ENCODE results near the gene HAND2.

The HAND2 gene

GRCh38 chr4:173509036-173510001 lies 20.7 kb downstream of the HAND2 start:
- H3K27me3 ChIP-seq (replicated peaks; ENCODE audit: control insufficient read depth, insufficient read depth, low read length): no peaks in the 10 kb centered on the region; the same call in none of the 2 replicates
- no peaks in the 10 kb centered on the region for H3K36me3 ChIP-seq (ENCODE audit: control insufficient read depth, insufficient read depth, low read length)
- H3K4me3 ChIP-seq (replicated peaks; ENCODE audit: low read depth, low read length): peak overlapping the region; percentile 42
- no peak for TF ChIP-seq CTCF (IDR thresholded peaks at IDR 0.05; ENCODE audit: insufficient read depth, low read length, poor library complexity, severe bottlenecking)
- DNase-seq (ENCODE audit: extremely low read depth, insufficient read length): no peak

GRCh38 chr4:173508386-173509035 lies 21.5 kb downstream of the HAND2 start:
- Histone ChIP-seq H3K27me3 (replicated peaks; ENCODE audit: control insufficient read depth, insufficient read depth, low read length) (no peaks in the 10 kb centered on the region; the same call in none of the 2 replicates), H3K36me3 (ENCODE audit: control insufficient read depth, insufficient read depth, low read length) (no peaks in the 10 kb centered on the region), H3K4me3 (replicated peaks; ENCODE audit: low read depth, low read length) (0 out of 2 replicates have a peak overlapping the region, but pooled peaks have one; percentile 20)
- TF ChIP-seq CTCF (IDR thresholded peaks at IDR 0.05; ENCODE audit: insufficient read depth, low read length, poor library complexity, severe bottlenecking): no peak
- DNase-seq (ENCODE audit: extremely low read depth, insufficient read length): no peak

- no peak overlapping the region for H3K4me3 ChIP-seq (replicated peaks; ENCODE audit: low read depth, low read length)
- no peaks in the 10 kb centered on the region; the same call in none of the 2 replicates for H3K27me3 ChIP-seq (replicated peaks; ENCODE audit: control insufficient read depth, insufficient read depth, low read length)
- DNase-seq (ENCODE audit: extremely low read depth, insufficient read length): no peak
- no peaks in the 10 kb centered on the region for H3K36me3 ChIP-seq (ENCODE audit: control insufficient read depth, insufficient read depth, low read length)
- no peak for TF ChIP-seq CTCF (IDR thresholded peaks at IDR 0.05; ENCODE audit: insufficient read depth, low read length, poor library complexity, severe bottlenecking)
Observed at GRCh38 chr4:173507471-173508385, 22.3 kb downstream of the HAND2 start.

GRCh38 chr4:173506597-173507211 lies 23.3 kb downstream of the HAND2 start:
- TF ChIP-seq CTCF (IDR thresholded peaks at IDR 0.05; ENCODE audit: insufficient read depth, low read length, poor library complexity, severe bottlenecking): no peak
- DNase-seq (ENCODE audit: extremely low read depth, insufficient read length): no peak
- Histone ChIP-seq H3K4me3 (replicated peaks; ENCODE audit: low read depth, low read length) (no peak overlapping the region), H3K27me3 (replicated peaks; ENCODE audit: control insufficient read depth, insufficient read depth, low read length) (no peaks in the 10 kb centered on the region; the same call in 1 of the 2 replicates), H3K36me3 (ENCODE audit: control insufficient read depth, insufficient read depth, low read length) (no peaks in the 10 kb centered on the region)
